Measurements from ENCODE around the gene OR6X1. TPM values are rescaled to one million over a fixed set of nuclear protein-coding genes. Genes with fewer than 3 reads are reported as not detected.
"Not testable (repeated sequence)": the region's sequence is repeated elsewhere in the genome, so short reads cannot be mapped to it uniquely, and the experiment has no call there.

Gene OR6X1
- total RNA-seq, 1 experiment from 2014 or later, result not detected

DNA sequence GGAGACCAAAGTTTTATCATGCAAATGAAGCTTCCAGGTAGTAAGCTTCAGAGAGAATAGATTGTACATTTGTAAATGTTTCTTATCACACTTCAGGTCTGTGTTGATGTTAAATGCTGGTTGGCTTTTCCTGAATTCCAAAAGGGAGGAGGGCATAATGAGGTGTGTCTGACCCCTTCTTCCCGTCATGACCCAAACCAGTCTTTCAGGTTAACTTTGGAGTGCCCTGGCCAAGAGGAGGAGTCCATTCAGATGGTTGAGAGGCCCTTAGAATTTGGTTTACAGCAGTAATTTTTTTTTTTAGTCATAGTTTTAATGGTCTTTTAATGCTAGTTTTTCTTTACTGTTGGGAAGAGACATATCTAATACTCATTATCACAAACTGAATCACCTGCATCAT is 2.5 kb downstream of the OR6X1 start:
- no peak overlapping the region for H3K14ac ChIP-seq (ENCODE audit: insufficient read depth, low read length)
- no peak overlapping the region for H2AK5ac ChIP-seq (ENCODE audit: insufficient read length, low read length)

DNA sequence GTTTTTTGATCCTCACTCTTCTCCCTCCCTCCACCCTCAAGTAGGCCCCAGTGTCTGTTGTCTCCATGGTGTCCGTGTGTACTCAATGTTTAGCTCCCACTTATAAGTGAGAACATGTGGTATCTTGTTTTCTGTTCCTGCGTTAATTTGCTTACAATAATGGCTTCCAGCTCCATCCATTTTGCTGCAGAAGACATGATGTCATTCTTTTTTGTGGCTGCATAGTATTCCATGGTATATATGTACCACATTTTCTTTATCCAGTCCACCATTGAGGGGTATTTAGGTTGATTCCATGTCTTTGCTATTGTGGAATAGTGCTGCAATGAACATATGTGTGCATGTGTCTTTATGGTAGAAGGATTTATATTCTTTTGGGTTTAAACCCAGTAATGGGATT is 6.0 kb downstream of the OR6X1 start:
- not testable (repeated sequence) for H3K79me2 ChIP-seq (ENCODE audit: insufficient read depth, low read length); H4K91ac ChIP-seq (ENCODE audit: insufficient read length, low read depth, low read length); H2AK5ac ChIP-seq (ENCODE audit: insufficient read length, low read length); H3K14ac ChIP-seq (ENCODE audit: insufficient read depth, low read length); H2BK12ac ChIP-seq (ENCODE audit: insufficient read length, low read depth, low read length); H2BK15ac ChIP-seq (ENCODE audit: low read depth, low read length); H2BK120ac ChIP-seq (ENCODE audit: low read depth, low read length, poor library complexity, severe bottlenecking); H2BK20ac ChIP-seq (ENCODE audit: low read depth, low read length, poor library complexity, severe bottlenecking); H3K9ac ChIP-seq (ENCODE audit: extremely low read depth, insufficient read length, low read length); H2AFZ ChIP-seq (ENCODE audit: low read length); H3K4me3 Mint-ChIP-seq; H3K9me3 ChIP-seq (ENCODE audit: control insufficient read depth, low read depth, low read length); H3K27ac ChIP-seq (ENCODE audit: insufficient read length, low read depth, low read length); H3K23ac ChIP-seq (ENCODE audit: insufficient read length, low read depth, low read length); H3K23me2 ChIP-seq (ENCODE audit: insufficient read length, low read depth, low read length, poor library complexity, severe bottlenecking); H4K8ac ChIP-seq (replicated peaks; ENCODE audit: insufficient read length, low read depth, low read length); H4K20me1 ChIP-seq (ENCODE audit: control insufficient read depth, insufficient read depth, insufficient read length); H2BK5ac ChIP-seq (ENCODE audit: insufficient read length, low read length); H3K4me2 ChIP-seq (ENCODE audit: insufficient read depth, insufficient read length, low read length); H3K27me3 Mint-ChIP-seq (ENCODE audit: low read depth); H3K4me1 ChIP-seq (ENCODE audit: insufficient read depth, low read length); H3T11ph ChIP-seq (ENCODE audit: low read length); H3K27me3 ChIP-seq (ENCODE audit: insufficient read depth, low read length); H3K18ac ChIP-seq (ENCODE audit: insufficient read length, low read depth, low read length); DNase-seq; H3K27ac Mint-ChIP-seq; H3K56ac ChIP-seq (ENCODE audit: insufficient read length, low read depth, low read length); H4K5ac ChIP-seq (ENCODE audit: insufficient read length, low read depth, low read length); H3K79me1 ChIP-seq (ENCODE audit: insufficient read depth, low read depth, low read length, poor library complexity, severe bottlenecking); H3K4ac ChIP-seq (ENCODE audit: low read depth, low read length)
- peaks cover 47 to 48% of the 10 kb centered on the region in 2 experiments for H3K4me1 Mint-ChIP-seq
- H3K9me3 Mint-ChIP-seq, result peaks cover 24 to 40% of the 10 kb centered on the region in 2 experiments; a peak in 4 of 5 replicates
- WGBS (ENCODE audit: extremely low coverage, insufficient read length, low lambda C conversion rate), result no CpG with 5 or more reads among the region's 2 CpGs
- H3K36me3 Mint-ChIP-seq (ENCODE audit: insufficient read depth in 1 of 3, low read depth in 3 of 3), result peaks cover 26 to 44% (median 34%) of the 10 kb centered on the region in 3 experiments

More for the DNA sequence above, 2.5 kb downstream of the OR6X1 start:
- Mint-ChIP-seq H3K9me3 (peaks cover 24 to 40% of the 10 kb centered on the region in 2 experiments), H3K27me3 (ENCODE audit: low read depth) (peaks cover 2% of the 10 kb centered on the region; the same call in 1 of the 2 replicates), H3K4me1 (peaks cover 20 to 25% of the 10 kb centered on the region in 2 experiments), H3K4me3 (no peak overlapping the region), H3K36me3 (ENCODE audit: insufficient read depth in 1 of 3, low read depth in 3 of 3) (peaks cover 26 to 44% (median 34%) of the 10 kb centered on the region in 3 experiments), H3K27ac (peak overlapping the region in 1 of 3 experiments; percentile 36; a peak in 1 of 7 replicates)
- DNase-seq, result no peak
- H2BK20ac ChIP-seq (ENCODE audit: low read depth, low read length, poor library complexity, severe bottlenecking), result no peak overlapping the region
- H2BK120ac ChIP-seq (ENCODE audit: low read depth, low read length, poor library complexity, severe bottlenecking), result no peak overlapping the region
- no peak overlapping the region for H3K56ac ChIP-seq (ENCODE audit: insufficient read length, low read depth, low read length)
- no peak overlapping the region for H3K27ac ChIP-seq (ENCODE audit: insufficient read length, low read depth, low read length)
- no peaks in the 10 kb centered on the region for H3K79me1 ChIP-seq (ENCODE audit: insufficient read depth, low read depth, low read length, poor library complexity, severe bottlenecking)
- H3K9ac ChIP-seq (ENCODE audit: extremely low read depth, insufficient read length, low read length), result no peak overlapping the region
- no peak overlapping the region for H3K4me2 ChIP-seq (ENCODE audit: insufficient read depth, insufficient read length, low read length)
- H3T11ph ChIP-seq (ENCODE audit: low read length), result no peak overlapping the region
- TF ChIP-seq, protein P1, sequence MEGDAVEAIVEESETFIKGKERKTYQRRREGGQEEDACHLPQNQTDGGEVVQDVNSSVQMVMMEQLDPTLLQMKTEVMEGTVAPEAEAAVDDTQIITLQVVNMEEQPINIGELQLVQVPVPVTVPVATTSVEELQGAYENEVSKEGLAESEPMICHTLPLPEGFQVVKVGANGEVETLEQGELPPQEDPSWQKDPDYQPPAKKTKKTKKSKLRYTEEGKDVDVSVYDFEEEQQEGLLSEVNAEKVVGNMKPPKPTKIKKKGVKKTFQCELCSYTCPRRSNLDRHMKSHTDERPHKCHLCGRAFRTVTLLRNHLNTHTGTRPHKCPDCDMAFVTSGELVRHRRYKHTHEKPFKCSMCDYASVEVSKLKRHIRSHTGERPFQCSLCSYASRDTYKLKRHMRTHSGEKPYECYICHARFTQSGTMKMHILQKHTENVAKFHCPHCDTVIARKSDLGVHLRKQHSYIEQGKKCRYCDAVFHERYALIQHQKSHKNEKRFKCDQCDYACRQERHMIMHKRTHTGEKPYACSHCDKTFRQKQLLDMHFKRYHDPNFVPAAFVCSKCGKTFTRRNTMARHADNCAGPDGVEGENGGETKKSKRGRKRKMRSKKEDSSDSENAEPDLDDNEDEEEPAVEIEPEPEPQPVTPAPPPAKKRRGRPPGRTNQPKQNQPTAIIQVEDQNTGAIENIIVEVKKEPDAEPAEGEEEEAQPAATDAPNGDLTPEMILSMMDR (conservative IDR thresholded peaks at IDR 0.05), result no peak
- H3K4me1 ChIP-seq (ENCODE audit: insufficient read depth, low read length), result no peaks in the 10 kb centered on the region; the same call in 1 of the 2 replicates
- H2BK5ac ChIP-seq (ENCODE audit: insufficient read length, low read length), result no peak overlapping the region
- H4K5ac ChIP-seq (ENCODE audit: insufficient read length, low read depth, low read length), result no peak overlapping the region
- WGBS (ENCODE audit: extremely low coverage, insufficient read length, low lambda C conversion rate), result no CpG with 5 or more reads among the region's 1 CpG
- H3K27me3 ChIP-seq (ENCODE audit: insufficient read depth, low read length), result no peaks in the 10 kb centered on the region
- no peak overlapping the region for H2AFZ ChIP-seq (ENCODE audit: low read length)
- no peaks in the 10 kb centered on the region for H3K79me2 ChIP-seq (ENCODE audit: insufficient read depth, low read length)
- H3K23me2 ChIP-seq (ENCODE audit: insufficient read length, low read depth, low read length, poor library complexity, severe bottlenecking), result no peaks in the 10 kb centered on the region
- no peak overlapping the region for H4K8ac ChIP-seq (replicated peaks; ENCODE audit: insufficient read length, low read depth, low read length)
- no peak overlapping the region for H3K23ac ChIP-seq (ENCODE audit: insufficient read length, low read depth, low read length)
- no peaks in the 10 kb centered on the region for H4K20me1 ChIP-seq (ENCODE audit: control insufficient read depth, insufficient read depth, insufficient read length)
- no peak overlapping the region for H3K18ac ChIP-seq (ENCODE audit: insufficient read length, low read depth, low read length)
- no peak overlapping the region for H3K4ac ChIP-seq (ENCODE audit: low read depth, low read length)
- H2BK12ac ChIP-seq (ENCODE audit: insufficient read length, low read depth, low read length), result no peak overlapping the region
- H4K91ac ChIP-seq (ENCODE audit: insufficient read length, low read depth, low read length), result no peak overlapping the region
- H2BK15ac ChIP-seq (ENCODE audit: low read depth, low read length), result no peak overlapping the region
- no peaks in the 10 kb centered on the region for H3K9me3 ChIP-seq (ENCODE audit: control insufficient read depth, low read depth, low read length)
